ENCODE measurements around the gene ANKHD1.
"Not testable (repeated sequence)": the region's sequence is repeated elsewhere in the genome, so short reads cannot be mapped to it uniquely, and the experiment has no call there.

The ANKHD1 gene

GRCh38 chr5:140423609-140424008 is 22.0 kb downstream of the ANKHD1 start:
- DNase-seq = no peak

- DNase-seq = no peak
Measured at GRCh38 chr5:140424135-140424534, 22.5 kb downstream of the ANKHD1 start.

GRCh38 chr5:140427726-140428125 is 26.1 kb downstream of the ANKHD1 start:
- DNase-seq = not testable (repeated sequence)

- no peak for DNase-seq
Measured at GRCh38 chr5:140429724-140430123, 28.1 kb downstream of the ANKHD1 start.

- DNase-seq = no peak
Measured at GRCh38 chr5:140432212-140432611, 30.6 kb downstream of the ANKHD1 start.

DNA sequence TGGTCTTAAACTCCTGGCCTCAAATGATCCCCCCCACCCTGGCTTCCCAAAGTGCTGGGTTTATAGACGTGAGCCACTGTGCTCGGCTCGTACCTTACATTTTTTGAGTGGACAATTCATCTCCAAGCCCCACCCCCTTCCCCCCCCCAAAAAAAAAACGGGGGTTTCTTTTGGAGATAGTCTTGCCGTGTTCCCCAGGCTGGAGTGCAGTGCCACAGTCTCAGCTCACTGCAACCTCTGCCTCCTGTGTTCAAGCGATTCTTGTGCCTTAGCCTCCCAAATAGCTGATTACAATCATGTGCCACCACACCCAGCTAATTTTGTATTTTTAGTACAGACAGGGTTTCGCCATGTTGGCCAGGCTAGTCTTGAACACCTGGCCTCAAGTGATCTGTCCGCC is 31.3 kb downstream of the ANKHD1 start:
- DNase-seq = no peak

- not testable (repeated sequence) for DNase-seq
Measured at GRCh38 chr5:140457368-140457767, 55.7 kb downstream of the ANKHD1 start.

DNA sequence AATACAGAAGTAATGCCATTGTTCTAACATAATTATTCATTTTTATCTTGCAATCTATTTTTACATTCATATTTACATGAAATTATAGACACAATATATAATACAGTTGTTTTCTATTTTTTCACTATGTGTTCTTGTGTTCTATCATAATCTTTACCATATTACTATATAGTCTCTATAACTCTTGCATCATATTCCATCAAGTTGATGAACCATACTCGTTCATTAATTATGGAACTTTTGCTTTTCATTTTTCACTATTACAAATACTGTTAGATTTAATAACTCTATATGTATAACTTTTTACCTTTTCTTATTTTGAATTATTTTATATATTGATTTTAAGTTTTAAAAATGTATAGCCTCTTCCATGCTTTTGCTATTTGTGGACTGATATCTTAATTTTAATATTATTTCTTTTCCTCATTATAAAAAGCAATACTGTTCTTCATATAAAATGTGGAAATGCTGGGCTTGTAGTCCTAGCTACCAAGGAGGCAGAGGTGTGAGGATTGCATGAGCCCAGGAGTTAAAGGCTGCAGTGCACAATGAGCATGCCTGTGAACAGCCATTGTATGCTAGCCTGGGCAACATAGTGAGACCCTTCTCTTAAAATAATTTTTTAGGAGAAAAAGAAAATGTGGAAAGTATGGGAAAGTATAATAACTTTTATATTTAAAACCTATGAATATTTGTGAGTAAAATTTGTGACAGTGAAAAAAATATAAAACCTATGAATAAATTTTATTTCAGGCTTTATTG is 65.5 kb downstream of the ANKHD1 start:
- no peak for DNase-seq

DNA sequence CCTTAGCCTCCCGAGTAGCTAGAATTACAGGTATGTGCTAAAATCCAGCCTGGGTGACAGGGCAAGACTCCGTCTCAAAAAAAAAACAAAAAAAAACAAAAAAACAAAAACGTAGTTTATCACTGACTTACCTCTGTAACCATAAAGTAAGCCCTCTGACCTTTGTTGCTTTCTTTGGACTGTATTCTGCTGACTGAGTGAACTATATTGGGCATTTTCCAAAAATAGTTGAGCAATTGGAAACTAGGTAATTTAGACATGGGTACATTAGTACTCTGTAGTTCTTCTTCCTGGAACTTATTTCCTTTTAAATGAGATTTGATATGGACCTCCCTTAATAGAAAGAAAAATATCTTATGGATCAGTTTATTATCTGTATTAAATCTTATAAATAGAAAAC is 66.6 kb downstream of the ANKHD1 start:
- peak; percentile 41 for DNase-seq

- DNase-seq = no peak
Measured at GRCh38 chr5:140469259-140469658, 67.6 kb downstream of the ANKHD1 start.

GRCh38 chr5:140480310-140481014 is 78.8 kb downstream of the ANKHD1 start:
- no peak for DNase-seq

DNA sequence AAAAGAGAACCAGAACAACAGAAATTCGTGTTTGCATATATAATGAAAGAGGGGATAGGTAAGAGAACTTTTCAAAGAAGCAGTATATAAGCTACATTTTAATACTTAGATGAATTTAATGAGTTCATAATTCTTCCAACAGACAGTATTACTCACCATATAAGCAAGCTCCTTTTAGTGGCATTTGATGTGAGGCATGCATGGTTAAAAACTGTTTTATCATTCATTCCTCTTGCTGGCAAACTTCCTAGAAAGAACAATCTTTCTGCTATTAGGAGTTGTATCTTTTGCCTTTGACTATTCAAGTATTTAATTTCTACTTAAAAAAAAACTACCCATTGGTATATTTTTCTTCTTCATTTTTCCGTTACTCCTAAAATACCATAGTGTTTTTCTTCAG is 80.1 kb downstream of the ANKHD1 start:
- no peak for DNase-seq

- no peak for DNase-seq
Measured at GRCh38 chr5:140483055-140483454, 81.4 kb downstream of the ANKHD1 start.

DNA sequence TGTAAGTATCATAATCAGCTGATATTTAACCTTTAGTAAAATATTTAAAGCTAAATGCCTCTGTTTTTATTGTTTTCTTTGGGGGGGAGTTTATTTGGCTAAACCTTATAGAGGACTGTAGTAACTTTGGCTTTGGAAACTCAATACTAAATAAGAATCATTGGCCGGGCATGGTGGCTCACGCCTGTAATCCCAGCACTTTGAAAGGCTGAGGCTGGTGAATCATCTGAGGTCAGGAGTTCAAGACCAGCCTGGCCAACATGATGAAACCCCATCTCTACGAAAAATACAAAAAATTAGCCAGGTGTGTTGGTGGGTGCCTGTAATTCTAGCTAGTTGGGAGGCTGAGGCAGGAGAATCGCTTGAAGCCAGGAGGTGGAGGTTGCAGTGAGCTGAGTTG is 86.5 kb downstream of the ANKHD1 start:
- not testable (repeated sequence) for DNase-seq

DNA sequence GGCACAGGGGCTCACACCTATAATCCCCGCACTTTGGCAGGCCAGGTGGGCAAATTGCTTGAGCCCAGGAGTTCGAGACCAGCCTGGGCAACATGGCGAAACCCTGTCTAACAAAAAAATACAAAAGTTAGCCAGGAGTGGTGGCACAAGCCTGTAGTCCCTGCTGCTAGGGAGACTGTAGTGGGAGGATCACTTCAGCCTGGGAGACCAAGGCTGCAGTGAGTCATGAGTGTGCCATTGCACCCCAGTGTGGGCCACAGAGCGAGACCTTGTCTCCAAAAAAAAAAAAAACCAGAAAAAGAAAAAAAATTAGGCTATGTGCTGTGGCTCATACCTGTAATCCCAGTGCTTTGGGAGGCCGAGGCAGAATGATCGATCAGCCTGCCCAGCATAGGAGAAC is 87.3 kb downstream of the ANKHD1 start:
- no peak for DNase-seq

- DNase-seq = no peak
Measured at GRCh38 chr5:140497897-140498296, 96.3 kb downstream of the ANKHD1 start.

DNA sequence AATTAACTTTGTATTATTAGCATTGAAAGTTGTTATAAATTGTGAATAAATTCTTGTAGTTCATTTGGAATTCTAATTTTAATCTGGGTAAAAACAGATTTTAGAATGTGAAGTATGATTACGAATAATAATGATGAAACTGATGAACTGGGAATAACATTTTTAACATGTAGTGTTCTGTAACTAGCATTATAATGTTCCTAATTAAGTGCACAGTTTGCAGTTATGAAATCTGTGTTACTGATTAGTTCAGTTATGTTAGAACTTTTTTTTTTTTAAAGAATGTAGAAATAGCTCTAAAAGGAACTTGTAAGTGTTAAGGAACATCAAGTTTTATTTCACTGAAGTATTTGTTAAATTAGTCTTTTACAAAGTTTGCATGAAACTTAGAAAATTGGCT is 97.0 kb downstream of the ANKHD1 start:
- DNase-seq = no peak

GRCh38 chr5:140502834-140503233 is 101.2 kb downstream of the ANKHD1 start:
- no peak for DNase-seq

GRCh38 chr5:140509898-140510297 is 108.3 kb downstream of the ANKHD1 start:
- no peak for DNase-seq

DNA sequence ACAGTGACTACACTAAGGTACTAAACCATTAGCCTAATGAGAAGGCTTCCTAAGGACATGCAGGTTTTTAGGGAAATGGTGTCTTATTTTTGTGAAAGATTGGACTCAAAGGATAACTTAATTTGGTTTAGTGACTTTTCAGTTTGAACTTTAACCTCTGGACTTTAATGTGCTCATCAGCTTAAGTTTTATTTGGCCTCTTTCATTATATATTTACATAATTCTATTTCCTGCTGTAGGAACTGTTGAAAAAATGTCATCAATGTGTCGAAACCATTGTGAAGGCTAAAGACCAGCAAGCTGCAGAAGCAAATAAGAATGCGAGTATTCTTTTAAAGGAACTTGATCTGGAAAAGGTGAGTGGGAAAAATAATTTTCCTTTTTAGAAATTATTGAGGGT is 111.5 kb downstream of the ANKHD1 start:
- no peak for DNase-seq

DNA sequence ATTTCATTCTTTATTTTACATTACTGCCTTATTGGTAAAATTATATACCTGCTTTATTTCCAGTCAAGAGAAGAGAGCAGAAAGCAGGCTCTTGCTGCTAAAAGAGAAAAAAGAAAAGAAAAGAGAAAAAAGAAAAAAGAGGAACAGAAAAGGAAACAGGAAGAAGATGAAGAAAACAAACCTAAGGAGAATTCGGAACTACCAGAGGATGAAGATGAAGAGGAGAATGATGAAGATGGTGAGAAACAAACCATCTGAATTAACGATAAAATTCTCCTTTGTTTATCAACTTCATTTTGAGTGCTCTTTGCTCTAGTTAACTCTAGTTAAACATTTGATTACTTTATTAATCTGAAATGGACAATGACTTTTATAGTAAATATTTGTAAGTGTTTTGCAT is 122.4 kb downstream of the ANKHD1 start:
- DNase-seq = no peak

DNA sequence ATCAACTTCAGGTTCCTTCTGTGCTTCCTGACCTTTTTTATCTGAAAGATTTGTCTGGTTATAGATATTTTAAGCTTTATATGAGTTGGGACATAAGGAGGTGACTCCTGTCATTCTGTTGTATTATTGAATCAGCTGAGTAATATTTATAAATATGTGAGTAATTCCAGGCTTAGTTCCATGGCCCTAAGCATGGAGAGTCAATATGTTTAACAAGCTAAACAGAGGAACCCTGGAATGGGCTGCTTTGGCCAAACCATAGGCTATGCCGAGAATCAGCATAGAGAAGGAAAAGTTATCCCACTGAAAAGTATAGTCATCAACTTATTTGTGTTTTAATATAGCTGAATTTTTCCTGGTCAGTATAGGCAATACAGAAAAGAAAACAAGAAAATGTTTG is 138.6 kb downstream of the ANKHD1 start:
- no peak for DNase-seq

- DNase-seq = no peak
Measured at GRCh38 chr5:140542972-140543371, 141.3 kb downstream of the ANKHD1 start.

- DNase-seq = no peak
Measured at GRCh38 chr5:140544986-140545385, 143.4 kb downstream of the ANKHD1 start.

- DNase-seq = no peak
Measured at GRCh38 chr5:140545606-140546005, 144.0 kb downstream of the ANKHD1 start.
